Measurements from ENCODE around the gene CAMK1D. TPM values are rescaled to one million over a fixed set of nuclear protein-coding genes. Genes with fewer than 3 reads are reported as not detected.
A peak's percentile ranks its signal among the peaks of the same experiment; 100 is the strongest.
"Not testable (repeated sequence)": the region's sequence is repeated elsewhere in the genome, so short reads cannot be mapped to it uniquely, and the experiment has no call there.

Gene CAMK1D
- total RNA-seq, 6 experiments from 2014 or later = 5.3 to 10.8 (median 9.5) TPM

DNA sequence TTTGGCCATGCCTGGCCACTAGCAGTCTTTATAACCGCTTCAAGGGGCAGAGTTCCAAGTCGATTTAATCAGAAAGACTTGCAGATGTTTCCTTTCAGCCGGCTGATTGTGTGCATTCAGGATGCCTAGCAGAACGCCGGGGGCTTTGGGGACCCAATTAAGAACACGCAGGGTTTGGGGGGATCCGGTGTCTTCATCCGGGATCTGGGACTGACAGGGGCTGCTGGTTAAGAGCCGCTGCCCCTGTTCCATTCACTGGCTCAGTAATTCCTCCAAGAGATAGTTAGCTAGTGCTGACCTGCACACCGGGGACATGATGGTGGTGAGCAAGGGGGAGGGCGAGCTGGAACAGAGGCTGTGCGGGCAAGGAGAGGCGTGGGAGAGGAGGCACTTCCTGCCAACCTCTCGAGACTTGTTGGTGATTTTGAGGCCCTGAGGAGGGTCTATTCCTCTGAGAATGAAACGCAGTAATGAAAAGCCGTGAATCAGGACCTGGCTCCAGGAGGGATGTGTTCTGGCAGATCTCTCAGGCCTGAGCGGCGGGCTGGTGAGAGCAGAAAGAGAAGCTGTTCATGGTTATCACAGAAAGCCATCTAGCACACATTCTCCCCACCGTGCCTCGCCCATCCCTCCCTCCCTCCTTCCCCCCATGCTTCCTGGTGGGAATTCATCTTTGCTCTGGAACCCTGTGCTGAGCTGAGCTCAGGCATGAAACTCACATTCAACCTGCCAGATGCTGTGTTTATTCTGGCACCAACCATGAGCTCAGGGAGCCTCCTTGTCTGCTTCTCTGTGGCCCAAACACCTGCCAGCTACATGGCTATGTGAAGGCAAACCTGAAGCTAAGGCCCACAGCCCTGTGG, 500.2 kb downstream of the CAMK1D start:
- 47% methylated on average over 7 of the region's 20 CpGs for WGBS (ENCODE audit: insufficient coverage, low coverage, low lambda C conversion rate, missing lambda C conversion rate)
- Histone ChIP-seq H3K4me1 (no peaks in the 10 kb centered on the region), H3K9me3 (no peaks in the 10 kb centered on the region), H3K27me3 (no peaks in the 10 kb centered on the region), H3K4me3 (no peak overlapping the region), H3K36me3 (no peaks in the 10 kb centered on the region), H3K27ac (no peak overlapping the region)
- DNase-seq = peak in 1 of 3 donors; percentile 63
- peak; percentile 45 to 88 (median 71) for ATAC-seq
- intact Hi-C loops (cut with DNase I) = no loop called here
- TF ChIP-seq CTCF (IDR thresholded peaks at IDR 0.05) (no peak), POLR2A (IDR thresholded peaks at IDR 0.05) (no peak)

GRCh38 chr10:12852687-12853086, 503.3 kb downstream of the CAMK1D start:
- H3K4me3 ChIP-seq = no peak overlapping the region
- no peak for DNase-seq
- H3K9me3 ChIP-seq = no peaks in the 10 kb centered on the region
- H3K27me3 ChIP-seq = no peaks in the 10 kb centered on the region
- ATAC-seq = no peak
- no peaks in the 10 kb centered on the region for H3K36me3 ChIP-seq
- H3K27ac ChIP-seq = no peak overlapping the region
- intact Hi-C loops (cut with DNase I) = no loop called here
- TF ChIP-seq POLR2A (IDR thresholded peaks at IDR 0.05) (no peak), CTCF (IDR thresholded peaks at IDR 0.05) (no peak)
- WGBS (ENCODE audit: insufficient coverage, low coverage, low lambda C conversion rate, missing lambda C conversion rate) = no CpG with 5 or more reads among the region's 2 CpGs
- no peaks in the 10 kb centered on the region for H3K4me1 ChIP-seq

GRCh38 chr10:12854988-12855387, 505.6 kb downstream of the CAMK1D start:
- DNase-seq = no peak
- H3K36me3 ChIP-seq = no peaks in the 10 kb centered on the region
- no peak for TF ChIP-seq CTCF (IDR thresholded peaks at IDR 0.05)
- no peak for TF ChIP-seq POLR2A (IDR thresholded peaks at IDR 0.05)
- no peak for ATAC-seq
- no peak overlapping the region for H3K4me3 ChIP-seq
- 35% methylated on average over 2 of the region's 2 CpGs for WGBS (ENCODE audit: insufficient coverage, low coverage, low lambda C conversion rate, missing lambda C conversion rate)
- no peaks in the 10 kb centered on the region for H3K4me1 ChIP-seq
- H3K27me3 ChIP-seq = no peaks in the 10 kb centered on the region
- no peaks in the 10 kb centered on the region for H3K9me3 ChIP-seq
- intact Hi-C loops (cut with DNase I) = no loop called here
- no peak overlapping the region for H3K27ac ChIP-seq

DNA sequence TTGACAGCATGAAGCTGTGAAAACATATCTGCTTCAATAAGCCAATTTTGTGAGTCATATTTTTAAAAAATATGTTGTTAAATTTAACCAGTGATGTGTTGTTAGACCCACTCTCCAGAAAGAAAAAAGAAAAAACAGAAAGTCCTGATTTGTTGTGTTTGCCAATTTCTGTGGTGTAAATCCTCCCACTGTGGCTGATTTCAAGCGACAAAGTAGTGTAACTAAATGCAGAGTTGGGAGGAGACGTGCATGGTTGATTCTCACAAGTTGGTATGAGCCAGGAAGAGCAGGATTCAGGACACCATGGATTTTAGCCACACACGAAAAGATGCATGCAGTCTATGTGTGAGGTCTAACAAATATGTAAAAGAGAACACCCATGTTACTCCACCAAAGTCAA, 513.1 kb downstream of the CAMK1D start:
- WGBS (ENCODE audit: insufficient coverage, low coverage, low lambda C conversion rate, missing lambda C conversion rate) = 55% methylated on average over 3 of the region's 3 CpGs
- DNase-seq (no peak), ATAC-seq (no peak)
- Histone ChIP-seq H3K4me3 (no peak overlapping the region), H3K4me1 (peaks cover 0 to 7% (median 0%) of the 10 kb centered on the region in 4 donors), H3K27ac (no peak overlapping the region), H3K9me3 (no peaks in the 10 kb centered on the region), H3K36me3 (no peaks in the 10 kb centered on the region), H3K27me3 (no peaks in the 10 kb centered on the region)
- intact Hi-C loops (cut with DNase I) = no loop called here
- TF ChIP-seq POLR2A (IDR thresholded peaks at IDR 0.05) (no peak), CTCF (IDR thresholded peaks at IDR 0.05) (no peak)

DNA sequence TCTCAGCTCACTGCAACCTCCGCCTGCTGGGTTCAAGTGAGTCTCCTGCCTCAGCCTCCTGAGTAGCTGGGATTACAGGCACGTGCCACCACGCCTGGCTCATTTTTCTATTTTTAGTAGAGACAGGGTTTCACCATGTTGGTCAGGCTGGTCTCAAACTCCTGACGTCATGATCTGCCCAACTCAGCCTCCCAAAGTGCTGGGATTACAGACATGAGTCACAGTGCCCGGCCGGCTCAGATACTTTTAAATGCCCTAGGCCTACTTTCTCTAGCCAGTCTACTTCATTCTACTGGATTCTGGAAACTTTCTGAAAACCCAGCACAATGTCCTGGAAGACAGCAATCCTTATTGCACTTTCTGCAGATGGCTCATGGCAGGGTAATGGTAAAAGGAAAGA, 516.2 kb downstream of the CAMK1D start:
- intact Hi-C loops (cut with DNase I); H3K9me3 ChIP-seq; DNase-seq; H3K27ac ChIP-seq; ATAC-seq; H3K4me1 ChIP-seq; H3K27me3 ChIP-seq; H3K4me3 ChIP-seq; H3K36me3 ChIP-seq: not testable (repeated sequence)
- WGBS (ENCODE audit: insufficient coverage, low coverage, low lambda C conversion rate, missing lambda C conversion rate) = 98% methylated on average over 6 of the region's 6 CpGs

All from right lobe of liver (tissue), 6 donors.